GM18907 (cell line): ENCODE data around the gene HTD2.
"Not testable (repeated sequence)": the region's sequence is repeated elsewhere in the genome, so short reads cannot be mapped to it uniquely, and the experiment has no call there.

Experiments used
- ATAC-seq: cut with Tn5 transposase; IDR thresholded peaks from one replicate; pipeline ENCODE4 v1.9.1; 2021; ENCODE audit warnings: mild to moderate bottlenecking, moderate library complexity; ENCODE audit not compliant: unreplicated experiment

The HTD2 gene

GRCh38 chr3:58331593-58332152 lies 25.4 kb downstream of the HTD2 start:
- no peak for ATAC-seq

GRCh38 chr3:58332575-58333188 lies 26.4 kb downstream of the HTD2 start, which contains the start of gene PXK:
PXK (plus strand) TSS chr3:58332892; CDS start chr3:58332989, 97 bp downstream.
- peak; percentile 88 for ATAC-seq

GRCh38 chr3:58333206-58334012 lies 27.1 kb downstream of the HTD2 start:
- peak; percentile 40 for ATAC-seq

DNA sequence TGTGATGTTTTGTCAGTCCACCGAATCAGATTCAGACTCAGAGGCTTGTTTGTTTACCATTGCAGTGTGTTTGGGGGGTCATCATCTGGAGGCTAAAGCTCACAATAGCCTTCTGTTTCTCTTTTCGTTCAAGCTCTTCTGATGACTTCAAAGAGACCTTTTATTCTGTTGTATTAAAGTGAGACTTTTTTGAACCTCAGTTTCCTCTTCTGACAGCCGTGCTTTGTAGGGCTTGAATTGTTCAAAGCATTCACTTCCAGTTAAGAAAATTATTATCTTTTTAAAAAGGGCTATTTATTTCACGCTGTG lies 27.6 kb downstream of the HTD2 start:
- no peak for ATAC-seq

DNA sequence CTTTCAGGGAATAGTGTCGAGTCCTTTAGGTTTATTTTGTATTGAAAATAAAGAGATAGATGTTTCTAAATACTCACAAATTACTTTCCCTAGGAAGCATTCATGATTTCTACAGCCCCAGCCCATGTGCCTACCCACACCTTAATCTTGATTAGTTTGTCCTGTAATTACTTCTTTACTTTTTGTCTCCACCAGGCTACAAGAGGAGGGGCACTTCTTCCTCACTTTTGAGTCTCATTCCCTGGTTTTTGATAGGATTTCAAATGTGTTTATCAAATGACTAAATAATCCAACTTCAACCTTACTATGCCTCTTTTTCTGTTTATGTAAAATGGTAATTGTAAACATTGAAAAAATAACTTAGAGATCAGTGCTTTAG lies 28.2 kb downstream of the HTD2 start:
- no peak for ATAC-seq

DNA sequence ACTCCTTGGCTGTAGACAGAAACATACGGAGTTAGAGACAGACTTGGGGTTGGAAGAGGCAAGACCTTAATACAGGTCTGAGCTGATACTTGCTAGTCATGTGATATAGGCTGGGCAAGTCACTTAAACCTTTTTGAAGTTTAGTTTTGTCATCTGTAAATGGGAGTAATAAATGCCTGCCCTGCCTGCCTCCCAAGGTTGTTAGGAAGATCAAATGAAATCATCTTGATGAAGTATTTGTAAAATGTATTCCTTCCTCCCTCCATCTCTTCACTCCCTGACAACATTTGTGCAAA lies 29.3 kb downstream of the HTD2 start:
- ATAC-seq: no peak

DNA sequence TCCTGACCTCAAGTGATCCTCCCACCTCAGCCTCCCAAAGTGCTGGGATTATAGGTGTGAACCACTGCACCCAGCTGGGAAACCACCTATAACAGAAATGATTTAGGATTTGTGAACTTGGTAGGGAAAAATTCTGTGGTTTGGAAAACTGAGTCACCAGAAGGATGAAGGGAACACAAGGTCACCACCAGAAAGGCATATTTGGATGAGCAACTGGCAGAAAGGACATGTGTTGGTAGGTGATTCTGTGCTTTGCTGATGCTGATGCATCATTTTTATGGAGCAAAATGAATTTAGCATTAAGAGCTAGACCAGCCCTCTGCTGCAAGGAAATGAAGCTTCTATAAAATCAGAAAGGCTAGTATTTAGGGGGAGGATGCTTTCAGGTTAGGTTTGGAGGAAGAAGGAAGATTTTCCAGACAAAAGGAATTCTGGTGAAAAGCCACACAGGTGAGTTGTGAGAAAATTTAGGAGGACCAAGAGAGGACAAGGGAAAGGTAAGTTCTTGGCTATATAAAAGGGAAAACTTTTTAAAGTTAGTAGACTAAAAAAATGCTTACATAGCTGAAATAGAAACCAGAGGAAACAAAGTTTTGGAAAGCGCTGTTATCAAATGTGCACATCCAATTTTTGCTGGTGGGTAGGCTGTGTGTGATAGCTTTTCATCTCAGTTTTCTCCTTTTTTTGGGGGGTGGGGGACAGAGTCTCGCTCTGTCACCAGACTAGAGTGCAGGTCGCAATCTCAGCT lies 30.0 kb downstream of the HTD2 start:
- no peak for ATAC-seq

DNA sequence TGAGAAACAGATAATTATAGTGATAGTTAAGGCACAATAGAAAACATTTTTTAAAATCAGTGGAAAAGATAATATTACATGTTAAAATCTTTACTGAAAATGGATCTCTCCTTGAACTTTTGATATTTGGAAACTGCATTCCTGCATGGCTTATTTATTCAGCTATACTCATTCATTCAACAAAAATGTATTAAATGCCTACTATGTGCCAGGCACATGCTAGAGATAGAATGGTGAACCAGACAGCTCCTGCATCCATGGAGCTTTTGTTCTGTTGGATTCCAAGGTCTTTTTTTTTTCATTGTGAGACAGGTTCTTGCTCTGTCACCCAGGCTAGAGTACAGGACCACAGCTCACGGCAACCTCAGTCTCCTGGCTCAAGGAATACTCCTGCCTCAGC lies 30.9 kb downstream of the HTD2 start:
- ATAC-seq: no peak

DNA sequence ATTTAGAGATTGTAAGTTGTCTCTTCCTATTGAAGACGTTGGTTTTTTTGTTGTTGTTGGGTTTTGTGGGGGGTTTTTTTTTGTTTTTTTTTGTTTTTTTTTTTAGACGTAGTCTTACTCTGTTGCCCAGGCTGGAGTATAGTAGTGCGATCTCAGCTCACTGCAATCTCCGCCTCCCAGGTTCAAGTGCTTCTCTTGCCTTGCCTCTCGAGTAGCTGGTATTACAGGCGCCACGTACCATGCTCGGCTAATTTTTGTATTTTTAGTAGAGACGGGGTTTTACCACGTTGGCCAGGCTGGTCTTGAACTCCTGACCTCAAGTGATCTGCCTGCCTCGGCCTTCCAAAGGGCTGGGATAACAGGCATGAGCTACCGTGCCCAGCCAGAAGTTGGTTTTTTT lies 32.8 kb downstream of the HTD2 start:
- not testable (repeated sequence) for ATAC-seq

GRCh38 chr3:58340594-58341244 lies 34.4 kb downstream of the HTD2 start:
- ATAC-seq: no peak

DNA sequence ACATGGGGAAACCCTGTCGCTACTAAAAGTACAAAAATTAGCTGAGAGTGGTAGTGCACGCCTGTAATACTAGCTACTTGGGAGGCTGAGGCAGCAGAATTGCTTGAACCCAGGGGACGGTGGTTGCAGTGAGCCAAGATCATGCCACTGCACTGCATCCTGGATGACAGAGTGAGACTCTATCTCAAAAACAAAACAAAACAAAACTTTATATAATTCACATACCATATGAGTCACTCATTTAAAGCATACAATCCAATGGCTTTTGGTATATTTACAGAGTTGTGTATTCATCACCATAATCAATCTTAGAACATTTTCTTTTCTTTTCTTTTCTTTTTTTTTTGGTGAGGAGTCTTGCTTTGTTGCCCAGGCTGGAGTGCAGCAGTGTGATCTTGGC lies 35.1 kb downstream of the HTD2 start:
- ATAC-seq: no peak

- no peak for ATAC-seq
These were observed 36.4 kb downstream of the HTD2 start for GRCh38 chr3:58342676-58343075.

- no peak for ATAC-seq
These were observed 39.1 kb downstream of the HTD2 start for GRCh38 chr3:58345457-58345856.

DNA sequence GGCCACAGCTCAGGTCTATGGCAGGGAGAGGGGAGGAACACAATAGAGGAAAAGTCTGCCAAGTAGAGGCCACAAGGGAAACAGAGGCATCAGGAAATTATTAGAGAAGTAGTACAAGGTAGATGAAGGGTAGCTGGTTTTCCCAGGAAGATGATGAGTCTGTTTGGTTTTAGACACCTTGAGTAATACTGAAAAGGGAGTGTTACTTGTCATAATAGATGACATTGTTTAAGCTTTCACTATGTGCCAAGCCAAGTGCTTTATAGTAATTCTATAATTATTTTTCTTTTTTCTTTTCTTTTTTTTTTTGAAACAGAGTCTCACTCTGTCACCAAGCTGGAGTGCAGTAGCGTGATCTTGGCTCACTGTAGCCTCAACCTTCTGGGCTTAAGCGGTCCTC lies 40.0 kb downstream of the HTD2 start:
- no peak for ATAC-seq

GRCh38 chr3:58347984-58348383 lies 41.7 kb downstream of the HTD2 start:
- ATAC-seq: no peak

- ATAC-seq: peak; percentile 89
These were observed 43.7 kb downstream of the HTD2 start for GRCh38 chr3:58349792-58350626.

DNA sequence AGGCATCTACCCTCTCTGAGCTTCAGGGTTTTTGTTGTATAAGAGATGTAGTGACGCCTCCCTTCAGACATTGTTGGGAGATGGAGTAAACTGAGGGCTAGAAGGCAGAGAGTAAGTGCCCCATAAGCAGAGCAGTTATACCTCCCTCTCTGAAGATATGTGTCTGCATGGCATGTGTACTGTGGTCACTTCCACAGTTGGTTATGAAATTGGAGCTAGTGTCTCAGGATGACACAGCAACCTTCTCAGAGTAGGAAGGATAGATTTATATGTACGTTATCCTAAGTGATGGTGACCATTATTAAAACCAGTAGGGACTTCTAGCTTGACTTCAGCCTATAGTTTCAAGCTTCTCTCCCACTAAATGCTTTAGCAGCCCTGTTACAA lies 44.3 kb downstream of the HTD2 start:
- no peak for ATAC-seq

DNA sequence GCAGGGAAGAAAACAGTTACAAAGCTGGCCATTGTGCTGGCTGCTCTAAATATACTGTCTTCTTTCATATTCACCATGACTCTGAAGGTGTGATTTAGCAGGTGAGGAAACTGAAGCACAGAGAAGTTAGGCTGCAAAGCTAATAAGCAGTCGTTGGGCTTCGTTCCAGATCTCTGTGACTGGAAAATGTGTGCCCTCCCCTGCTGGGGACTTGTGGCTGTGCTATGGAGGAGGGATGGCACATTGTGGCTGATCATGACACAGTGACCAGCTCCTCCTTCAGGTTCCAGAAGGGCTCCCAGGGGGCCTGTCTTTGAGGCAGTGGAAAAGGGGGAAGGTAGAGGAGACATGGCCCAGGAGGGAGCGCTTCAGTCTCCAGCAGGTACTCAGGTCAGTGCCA lies 45.6 kb downstream of the HTD2 start:
- no peak for ATAC-seq

DNA sequence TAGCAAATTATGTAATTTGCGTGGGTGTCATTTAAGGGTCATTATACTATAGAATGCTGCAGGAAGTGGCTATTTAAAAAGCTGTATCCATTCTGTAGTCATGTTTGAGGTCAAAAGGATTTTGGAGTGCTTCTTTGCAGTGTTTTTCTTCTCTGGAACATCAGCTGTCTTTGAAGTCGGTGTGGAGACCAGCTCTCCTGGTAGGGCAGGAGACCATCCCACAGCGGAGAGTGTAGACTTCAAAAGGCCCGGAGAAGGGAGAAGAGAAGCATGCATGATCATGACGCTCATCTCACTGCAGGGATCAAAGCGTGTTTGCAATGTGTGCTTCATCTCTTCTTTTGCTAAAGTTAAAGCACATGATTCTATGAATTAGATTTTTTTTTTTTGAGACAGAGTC lies 46.3 kb downstream of the HTD2 start:
- ATAC-seq: no peak

- ATAC-seq: no peak
These were observed 47.6 kb downstream of the HTD2 start for GRCh38 chr3:58353722-58354553.
